ENCODE results near the gene MSI2.

GRCh38 chr17:57464191-57464864 lies 208.0 kb downstream of the MSI2 start:
- no peak for TF ChIP-seq CTCF (IDR thresholded peaks at IDR 0.05)
- no peak for TF ChIP-seq POLR2A (IDR thresholded peaks at IDR 0.05)
